ENCODE results near the gene PTDSS2.

The PTDSS2 gene

DNA sequence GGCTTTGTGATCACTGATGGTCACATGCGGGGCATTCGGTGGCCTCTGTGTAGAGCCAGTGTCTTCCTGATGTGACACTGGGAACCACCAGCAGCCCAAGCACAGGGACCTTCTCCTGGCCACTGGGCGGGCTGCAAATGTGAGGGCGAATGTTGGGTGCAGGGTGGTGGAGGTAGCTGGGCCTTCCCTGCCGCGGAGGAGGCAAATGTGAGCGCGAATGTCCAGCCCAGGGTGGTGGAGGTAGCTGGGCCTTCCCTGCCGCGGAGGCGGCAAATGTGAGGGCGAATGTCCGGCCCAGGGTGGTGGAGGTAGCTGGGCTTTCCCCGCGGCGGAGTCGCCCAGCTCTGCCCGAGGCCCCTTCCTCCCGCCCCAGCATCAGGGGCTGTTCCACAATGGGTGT is 23.3 kb downstream of the PTDSS2 start:
- DNase-seq (ENCODE audit: low read depth): no peak
- no peak overlapping the region for H3K4me3 ChIP-seq (ENCODE audit: low read depth, low read length)
- TF ChIP-seq, protein P1, sequence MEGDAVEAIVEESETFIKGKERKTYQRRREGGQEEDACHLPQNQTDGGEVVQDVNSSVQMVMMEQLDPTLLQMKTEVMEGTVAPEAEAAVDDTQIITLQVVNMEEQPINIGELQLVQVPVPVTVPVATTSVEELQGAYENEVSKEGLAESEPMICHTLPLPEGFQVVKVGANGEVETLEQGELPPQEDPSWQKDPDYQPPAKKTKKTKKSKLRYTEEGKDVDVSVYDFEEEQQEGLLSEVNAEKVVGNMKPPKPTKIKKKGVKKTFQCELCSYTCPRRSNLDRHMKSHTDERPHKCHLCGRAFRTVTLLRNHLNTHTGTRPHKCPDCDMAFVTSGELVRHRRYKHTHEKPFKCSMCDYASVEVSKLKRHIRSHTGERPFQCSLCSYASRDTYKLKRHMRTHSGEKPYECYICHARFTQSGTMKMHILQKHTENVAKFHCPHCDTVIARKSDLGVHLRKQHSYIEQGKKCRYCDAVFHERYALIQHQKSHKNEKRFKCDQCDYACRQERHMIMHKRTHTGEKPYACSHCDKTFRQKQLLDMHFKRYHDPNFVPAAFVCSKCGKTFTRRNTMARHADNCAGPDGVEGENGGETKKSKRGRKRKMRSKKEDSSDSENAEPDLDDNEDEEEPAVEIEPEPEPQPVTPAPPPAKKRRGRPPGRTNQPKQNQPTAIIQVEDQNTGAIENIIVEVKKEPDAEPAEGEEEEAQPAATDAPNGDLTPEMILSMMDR (conservative IDR thresholded peaks at IDR 0.05; ENCODE audit: low read depth, low read length): no peak

DNA sequence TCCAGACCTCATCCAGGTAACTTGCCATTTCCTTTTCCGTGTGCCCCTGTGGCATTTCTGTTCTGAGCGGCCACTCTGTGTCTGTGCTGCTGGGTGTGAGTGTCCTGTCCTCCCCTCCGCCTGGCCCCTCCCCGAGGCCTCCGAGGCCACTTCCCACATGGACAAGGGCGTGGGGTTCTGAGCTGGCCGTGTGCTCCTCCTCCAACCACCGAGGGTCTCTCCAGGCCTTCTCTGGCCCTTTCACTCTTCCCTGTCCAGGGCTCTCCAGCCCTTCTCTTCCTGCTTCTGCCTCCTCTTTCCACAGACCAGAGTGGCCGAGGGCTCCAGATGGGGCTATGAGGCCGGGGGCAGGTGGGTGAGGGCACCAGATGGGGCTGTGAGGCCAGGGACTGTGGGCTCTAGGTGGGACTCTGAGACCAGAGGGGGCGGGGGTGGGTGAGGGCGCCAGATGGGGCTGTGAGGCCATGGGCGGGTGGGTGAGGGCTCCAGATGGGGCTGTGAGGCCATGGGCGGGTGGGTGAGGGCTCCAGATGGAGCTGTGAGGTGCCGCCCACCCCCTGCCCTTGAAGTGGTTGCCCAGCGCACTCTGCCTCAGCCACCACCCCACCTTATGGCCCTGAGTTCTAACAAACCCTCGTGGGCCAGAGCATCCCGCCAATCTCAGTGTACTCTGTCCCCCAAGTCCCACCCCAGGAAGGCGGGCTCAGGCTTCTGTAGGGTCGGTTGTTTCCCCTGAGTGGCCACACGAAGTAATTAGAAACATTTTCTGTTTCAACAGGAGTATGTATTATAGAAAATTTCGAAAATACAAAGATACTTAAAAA is 24.1 kb downstream of the PTDSS2 start:
- TF ChIP-seq, protein P1 (conservative IDR thresholded peaks at IDR 0.05; ENCODE audit: low read depth, low read length): no peak
- no peak overlapping the region for H3K4me3 ChIP-seq (ENCODE audit: low read depth, low read length)

GRCh38 chr11:474914-475506 is 24.9 kb downstream of the PTDSS2 start:
- TF ChIP-seq, protein P1 (conservative IDR thresholded peaks at IDR 0.05; ENCODE audit: low read depth, low read length): no peak
- no peak for DNase-seq (ENCODE audit: low read depth)
- no peak overlapping the region for H3K4me3 ChIP-seq (ENCODE audit: low read depth, low read length)

More for the DNA sequence above, 24.1 kb downstream of the PTDSS2 start:
- DNase-seq (ENCODE audit: low read depth): no peak

- no peak for DNase-seq (ENCODE audit: low read depth)
- TF ChIP-seq, protein P1 (conservative IDR thresholded peaks at IDR 0.05; ENCODE audit: low read depth, low read length): no peak
- H3K4me3 ChIP-seq (ENCODE audit: low read depth, low read length): no peak overlapping the region
These were observed 25.9 kb downstream of the PTDSS2 start for GRCh38 chr11:475941-476340.

GRCh38 chr11:476416-476815 is 26.3 kb downstream of the PTDSS2 start:
- DNase-seq (ENCODE audit: low read depth): no peak
- TF ChIP-seq, protein P1 (conservative IDR thresholded peaks at IDR 0.05; ENCODE audit: low read depth, low read length): no peak
- no peak overlapping the region for H3K4me3 ChIP-seq (ENCODE audit: low read depth, low read length)

- H3K4me3 ChIP-seq (ENCODE audit: low read depth, low read length): no peak overlapping the region
- peak; percentile 32 for DNase-seq (ENCODE audit: low read depth)
- TF ChIP-seq, protein P1 (conservative IDR thresholded peaks at IDR 0.05; ENCODE audit: low read depth, low read length): peak; percentile 20
These were observed 27.1 kb downstream of the PTDSS2 start for GRCh38 chr11:477052-477715.

Data from choroid plexus epithelial cell (primary cell).